Mononuclear cell (primary cell): ENCODE measurements around the gene AMOTL1. TPM values are rescaled to one million over a fixed set of nuclear protein-coding genes. Genes with fewer than 3 reads are reported as not detected.

Source experiments
- H3K27me3 ChIP-seq: 2 replicates; pipeline ENCODE4 v1.6.0; 2011; ENCODE audit warnings: low read length, control low read depth; ENCODE audit not compliant: insufficient read depth
- H3K4me1 ChIP-seq: 2 replicates; pipeline ENCODE4 v1.5.1; 2011; ENCODE audit warnings: mild to moderate bottlenecking, low read length, control low read depth; ENCODE audit not compliant: insufficient read depth
- H3K4me3 ChIP-seq: 2 replicates; pipeline ENCODE4 v1.5.1; 2011; ENCODE audit warnings: mild to moderate bottlenecking, low read length, moderate library complexity
- H3K9me3 ChIP-seq: 2 replicates; pipeline ENCODE4 v1.5.1; 2011; ENCODE audit warnings: low read depth, mild to moderate bottlenecking, control low read depth, low read length
- total RNA-seq: library from RNA; depleted of rRNA; stranded (reverse); fragments of >200 nt; gene quantifications from one replicate; pipeline ENCODE4 v1.2.3, GENCODE V29; 2012

Gene AMOTL1
- total RNA-seq, 1 donor = 0.94 TPM

DNA sequence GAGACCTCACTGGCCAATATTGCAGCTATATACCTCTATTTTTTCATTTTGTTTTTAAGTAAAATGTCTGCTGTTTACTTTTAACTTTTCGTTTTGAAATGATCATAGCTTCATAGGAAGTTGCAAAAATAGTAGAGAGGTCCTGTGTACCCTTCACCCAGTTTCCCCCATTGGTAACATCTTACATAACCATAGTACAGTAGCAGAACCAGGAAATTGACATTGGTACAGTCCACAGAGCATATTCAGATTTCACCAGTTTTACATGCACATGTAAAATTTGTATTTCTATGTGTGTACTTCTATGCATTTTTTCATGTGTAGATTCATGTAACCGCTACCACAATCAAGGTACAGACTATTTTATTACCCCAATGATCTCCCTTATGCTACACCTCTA, 3.8 kb downstream of the AMOTL1 start:
- no peak overlapping the region for H3K4me3 ChIP-seq
- H3K4me1 ChIP-seq = peaks cover 18% of the 10 kb centered on the region
- H3K27me3 ChIP-seq = no peaks in the 10 kb centered on the region
- no peaks in the 10 kb centered on the region for H3K9me3 ChIP-seq

DNA sequence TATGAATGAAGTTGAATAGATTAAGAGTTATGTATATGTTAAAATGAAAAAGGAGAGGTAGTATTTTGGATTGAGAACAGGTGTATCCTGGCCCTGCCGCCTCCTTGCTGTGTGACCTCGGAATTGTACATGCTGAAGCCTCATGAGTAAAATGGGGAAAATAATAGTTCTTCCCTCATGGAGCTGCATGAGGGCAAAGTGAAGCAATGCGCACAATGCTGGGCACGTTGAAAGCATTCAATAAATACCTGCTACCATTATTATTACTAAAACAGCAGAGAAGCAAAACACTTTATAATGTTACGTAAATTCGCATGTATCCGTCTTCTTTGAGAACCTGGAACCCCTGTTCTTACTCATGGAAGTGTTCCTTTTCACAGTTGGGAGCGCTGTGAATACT, 5.7 kb downstream of the AMOTL1 start:
- Histone ChIP-seq H3K4me3 (no peak overlapping the region), H3K4me1 (peaks cover 12% of the 10 kb centered on the region), H3K27me3 (no peaks in the 10 kb centered on the region), H3K9me3 (no peaks in the 10 kb centered on the region)

DNA sequence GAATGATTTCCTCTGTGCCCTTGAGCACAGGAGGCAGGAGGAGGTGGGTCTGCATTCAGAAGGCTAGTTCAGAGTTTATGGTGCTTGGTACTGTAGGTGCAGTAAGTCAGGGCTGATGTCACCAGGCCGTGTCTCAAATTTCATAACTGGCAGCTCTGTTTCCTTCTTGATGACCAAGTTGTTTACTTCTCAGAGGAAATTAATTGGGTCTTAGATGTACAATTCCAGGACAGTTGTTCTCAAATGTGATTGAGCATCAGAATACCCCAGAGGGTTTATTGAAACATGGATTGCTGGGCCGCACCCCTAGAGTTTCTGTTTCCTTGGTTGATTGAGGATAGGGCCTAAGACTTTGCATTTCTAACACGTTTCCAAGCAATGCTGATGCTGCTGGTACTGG, 6.2 kb downstream of the AMOTL1 start:
- Histone ChIP-seq H3K27me3 (no peaks in the 10 kb centered on the region), H3K4me1 (peaks cover 7% of the 10 kb centered on the region), H3K4me3 (no peak overlapping the region), H3K9me3 (no peaks in the 10 kb centered on the region)

DNA sequence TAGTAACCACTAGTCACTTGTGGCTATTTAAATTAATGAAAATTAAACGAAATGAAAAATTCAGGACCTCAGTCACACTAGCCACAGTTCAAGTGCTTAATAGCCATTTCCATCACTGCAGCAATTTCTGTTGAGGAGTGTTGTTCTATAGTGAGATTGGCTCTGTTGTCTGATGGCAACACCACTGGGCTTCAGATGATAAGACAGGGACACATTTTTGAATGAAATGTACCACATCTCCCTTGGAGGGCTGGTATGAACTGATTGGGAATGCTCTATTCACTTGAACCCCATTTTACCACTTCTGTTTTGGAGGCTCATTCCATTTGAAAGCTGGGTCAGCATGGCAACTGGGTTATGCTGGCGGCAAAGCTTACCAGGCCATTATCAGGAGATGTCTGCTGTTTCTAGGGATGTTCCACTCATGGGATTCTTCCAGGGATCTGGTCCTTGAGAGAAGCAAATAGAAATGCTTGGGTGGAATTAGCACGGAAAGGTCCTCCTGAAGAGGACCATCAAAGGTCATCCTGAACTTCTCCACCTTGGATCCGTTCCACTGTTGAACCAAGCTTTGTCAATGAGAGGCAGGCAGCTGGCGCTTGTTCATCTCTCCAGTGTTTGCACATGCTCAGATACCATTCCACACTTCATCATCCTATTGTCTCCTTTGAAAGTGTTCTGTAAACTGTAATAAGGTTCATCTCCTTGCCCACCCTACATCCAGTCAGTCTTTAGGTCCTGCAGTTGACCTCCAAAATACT, 7.6 kb downstream of the AMOTL1 start:
- H3K4me3 ChIP-seq = no peak overlapping the region
- H3K27me3 ChIP-seq = no peaks in the 10 kb centered on the region
- H3K9me3 ChIP-seq = no peaks in the 10 kb centered on the region
- no peaks in the 10 kb centered on the region for H3K4me1 ChIP-seq

DNA sequence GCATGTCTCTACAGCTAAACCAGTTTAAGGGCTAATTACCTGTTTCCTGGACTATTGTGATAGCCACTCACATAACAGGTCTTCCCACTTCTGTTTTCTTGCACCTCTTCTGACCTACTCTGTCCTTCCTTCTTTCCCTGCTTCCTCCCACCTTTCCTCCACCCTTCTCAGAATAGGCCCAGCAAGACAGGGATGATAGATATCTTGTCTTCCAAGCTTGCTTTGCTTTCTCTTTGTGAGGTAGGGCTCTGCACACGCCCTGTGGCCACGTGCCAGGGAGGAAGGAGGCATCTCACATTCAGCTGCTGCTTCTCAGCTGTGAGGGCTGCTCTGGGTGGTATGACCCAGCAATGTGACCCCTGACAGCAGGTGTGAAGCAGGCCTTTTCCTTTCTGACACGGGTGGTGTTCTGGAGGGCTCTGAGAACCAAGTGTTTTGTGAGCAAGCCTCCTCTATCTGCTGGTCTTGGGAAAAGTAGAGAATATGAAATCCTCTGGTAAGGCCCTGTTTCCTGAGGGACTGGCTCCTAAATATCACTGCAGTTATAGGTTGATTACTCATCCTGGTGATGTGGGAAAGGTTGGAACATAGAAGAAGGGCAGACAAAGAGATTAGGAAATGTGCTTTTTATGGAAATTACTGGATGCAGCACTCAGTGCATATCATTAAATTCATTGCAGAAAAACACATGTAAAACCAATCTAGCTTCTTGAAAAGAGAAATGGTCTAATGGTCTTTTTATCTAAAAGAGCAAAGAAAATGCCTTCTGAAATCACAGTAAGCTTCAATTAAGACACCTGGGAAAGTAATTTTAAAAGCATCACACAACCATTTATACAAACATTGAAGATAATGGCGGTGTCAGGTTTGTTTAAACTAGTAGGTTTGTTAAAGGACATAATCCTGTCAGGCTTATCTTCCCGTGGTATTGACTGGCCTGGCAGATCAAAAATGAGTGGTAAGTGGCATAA, 8.5 kb downstream of the AMOTL1 start:
- H3K4me1 ChIP-seq = peaks cover 3% of the 10 kb centered on the region
- H3K27me3 ChIP-seq = no peaks in the 10 kb centered on the region
- no peak overlapping the region for H3K4me3 ChIP-seq
- H3K9me3 ChIP-seq = no peaks in the 10 kb centered on the region

DNA sequence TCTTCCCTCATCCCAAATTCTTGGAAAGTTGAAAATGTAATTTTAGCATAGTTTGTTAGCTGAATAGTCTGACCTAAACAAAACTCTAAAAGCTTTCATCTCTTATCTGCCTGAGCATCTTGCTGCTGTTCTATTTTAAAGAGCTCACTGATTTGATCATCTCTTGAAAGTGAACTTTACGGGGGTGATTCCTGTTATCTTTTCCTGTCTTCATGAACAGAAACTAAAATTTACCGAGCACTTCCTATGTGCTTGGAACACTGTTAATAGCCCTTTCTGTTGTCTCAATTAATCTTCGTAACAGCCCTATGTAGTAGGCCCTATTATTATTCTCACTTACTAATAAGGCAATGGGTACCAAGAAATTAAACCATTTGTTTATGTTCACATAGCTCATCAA, 12.3 kb downstream of the AMOTL1 start:
- peaks cover 3% of the 10 kb centered on the region for H3K4me1 ChIP-seq
- no peak overlapping the region for H3K4me3 ChIP-seq
- H3K27me3 ChIP-seq = no peaks in the 10 kb centered on the region
- no peaks in the 10 kb centered on the region for H3K9me3 ChIP-seq

DNA sequence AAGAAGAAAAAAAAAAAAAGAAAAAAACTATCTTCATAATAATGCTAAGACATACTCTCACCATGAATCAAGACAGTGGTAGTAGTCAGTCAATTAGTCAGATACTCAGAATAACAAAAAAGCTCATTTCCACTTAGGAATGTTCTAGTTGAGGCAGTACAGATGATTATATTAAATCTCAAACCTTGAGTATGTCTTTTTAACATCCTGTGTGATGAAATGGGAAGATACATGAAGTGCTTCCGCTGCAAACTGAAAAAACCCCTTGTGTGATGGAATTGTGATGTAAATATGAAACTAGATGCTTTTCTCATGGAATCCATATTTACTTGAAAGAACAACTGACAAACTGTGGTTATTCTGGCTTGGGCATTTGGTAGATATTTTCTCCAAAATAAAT, 13.7 kb downstream of the AMOTL1 start:
- Histone ChIP-seq H3K27me3 (no peaks in the 10 kb centered on the region), H3K4me1 (peaks cover 3% of the 10 kb centered on the region), H3K4me3 (no peak overlapping the region), H3K9me3 (no peaks in the 10 kb centered on the region)

DNA sequence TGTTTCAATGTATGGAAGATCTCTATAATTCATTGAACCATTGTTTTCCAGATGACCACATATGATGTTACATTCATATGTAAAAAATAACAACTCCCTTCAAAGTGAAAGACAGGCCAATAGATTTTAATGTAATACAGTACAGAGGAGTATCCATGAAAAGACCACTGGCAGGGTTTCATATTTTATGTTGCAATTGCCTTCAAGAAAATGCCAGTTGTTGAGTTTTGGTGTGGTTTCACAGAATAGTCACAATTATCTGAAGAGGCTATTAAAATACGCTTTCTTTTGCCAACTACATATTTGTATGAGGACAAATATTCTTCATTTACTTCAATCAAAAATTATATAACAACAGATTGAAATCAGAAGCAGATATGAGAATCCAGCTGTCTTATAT, 14.3 kb downstream of the AMOTL1 start:
- Histone ChIP-seq H3K4me3 (no peak overlapping the region), H3K9me3 (no peaks in the 10 kb centered on the region), H3K27me3 (no peaks in the 10 kb centered on the region), H3K4me1 (peaks cover 3% of the 10 kb centered on the region)

DNA sequence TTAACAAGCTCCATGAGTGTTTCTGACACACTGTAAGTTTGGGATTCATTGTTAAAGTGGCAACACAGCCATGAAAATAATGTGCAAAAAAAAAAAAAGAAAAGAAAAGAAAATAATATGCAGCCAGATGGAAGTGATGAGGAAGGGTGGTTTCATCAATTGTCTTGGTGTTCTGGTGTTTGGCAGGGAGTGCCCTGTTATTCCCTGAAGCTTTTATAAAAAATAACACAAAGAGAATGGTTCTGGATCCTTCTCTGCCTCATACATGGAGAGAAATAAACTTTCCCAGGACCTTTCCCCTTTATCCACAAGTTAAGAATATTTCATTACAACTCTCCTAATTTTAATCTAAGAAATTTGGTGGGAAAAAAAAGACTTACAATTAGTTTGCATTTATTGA, 16.7 kb downstream of the AMOTL1 start:
- peaks cover 3% of the 10 kb centered on the region for H3K4me1 ChIP-seq
- H3K27me3 ChIP-seq = no peaks in the 10 kb centered on the region
- H3K9me3 ChIP-seq = no peaks in the 10 kb centered on the region
- no peak overlapping the region for H3K4me3 ChIP-seq

DNA sequence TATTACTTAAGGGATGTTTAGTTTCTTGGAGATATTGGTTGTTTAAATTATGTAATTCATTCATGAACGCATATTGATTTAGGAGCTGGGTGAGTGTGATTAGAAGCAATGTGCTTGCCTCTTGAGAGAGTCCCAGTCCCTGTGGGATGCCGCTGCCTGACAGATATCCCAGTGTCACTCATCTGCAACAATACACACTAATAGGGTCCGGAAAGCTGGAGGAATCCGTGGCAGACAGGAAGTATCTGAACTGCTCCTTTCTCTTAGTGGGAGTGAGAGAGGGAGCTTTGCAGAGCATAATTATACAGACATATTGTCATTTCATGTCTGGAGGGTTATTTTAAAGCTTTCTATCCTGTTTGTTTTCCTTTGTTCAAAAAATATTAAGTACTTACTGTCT, 17.4 kb downstream of the AMOTL1 start:
- Histone ChIP-seq H3K4me1 (peaks cover 3% of the 10 kb centered on the region), H3K4me3 (no peak overlapping the region), H3K9me3 (no peaks in the 10 kb centered on the region), H3K27me3 (no peaks in the 10 kb centered on the region)

DNA sequence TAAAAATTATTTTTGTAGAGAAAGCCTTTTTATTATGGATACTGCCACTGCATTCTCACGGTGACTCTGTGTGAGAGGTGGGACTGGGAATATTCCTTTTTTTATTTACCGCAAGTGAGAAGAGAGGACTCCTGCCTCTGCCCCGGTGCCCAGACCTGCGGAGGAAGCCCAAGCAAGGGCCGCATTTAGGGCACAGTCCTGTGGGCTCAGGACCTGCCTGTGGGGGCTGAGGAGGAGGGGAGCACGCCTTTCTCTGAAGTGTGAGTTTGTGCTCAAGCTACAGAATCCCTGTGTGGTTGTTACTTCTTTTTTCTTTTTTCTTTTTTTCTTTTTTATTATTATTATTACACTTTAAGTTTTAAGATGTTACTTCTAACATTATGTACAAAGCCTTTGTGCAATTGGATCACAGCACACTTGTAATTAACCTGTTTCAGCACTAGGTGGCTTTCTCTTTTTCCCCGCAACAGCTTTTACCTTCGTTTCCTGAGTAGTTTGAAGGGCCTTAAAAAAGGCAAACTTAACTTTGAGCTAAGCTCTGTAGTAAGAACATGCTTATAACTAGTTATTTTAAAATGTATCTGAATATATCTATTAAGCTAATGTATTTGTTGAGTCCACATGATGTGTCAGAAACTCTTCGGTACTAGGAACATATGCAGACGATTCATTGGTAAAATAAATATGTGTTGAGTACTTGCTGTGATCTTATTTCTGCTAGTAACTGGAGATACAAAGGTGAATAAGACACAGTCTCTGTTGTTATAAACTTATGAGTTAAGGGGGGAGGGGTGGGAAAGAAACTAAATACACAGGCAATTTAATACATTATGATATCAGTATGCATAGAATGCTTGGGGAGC, 18.3 kb downstream of the AMOTL1 start:
- H3K27me3 ChIP-seq = no peaks in the 10 kb centered on the region
- H3K4me1 ChIP-seq = no peaks in the 10 kb centered on the region
- H3K9me3 ChIP-seq = no peaks in the 10 kb centered on the region
- H3K4me3 ChIP-seq = no peak overlapping the region

DNA sequence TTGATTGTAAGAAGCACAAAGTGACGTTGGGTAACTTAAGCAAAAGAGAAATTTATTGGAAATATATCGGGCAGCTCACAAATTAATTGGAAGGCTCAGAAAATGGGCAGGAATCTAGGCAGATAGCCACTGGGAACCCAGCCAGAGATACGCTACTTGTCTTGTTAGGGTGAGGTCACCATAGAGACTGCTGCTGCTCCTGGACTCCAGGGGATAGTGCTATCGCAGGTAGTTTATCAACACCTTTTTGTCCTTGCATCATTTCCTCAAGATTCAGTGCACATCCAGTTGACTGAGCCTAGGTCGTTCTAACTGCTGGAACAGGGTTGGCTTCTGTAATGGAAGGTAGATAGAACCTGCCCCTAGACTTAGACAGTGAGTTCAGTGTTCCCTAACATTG, 19.6 kb downstream of the AMOTL1 start:
- no peak overlapping the region for H3K4me3 ChIP-seq
- no peaks in the 10 kb centered on the region for H3K27me3 ChIP-seq

DNA sequence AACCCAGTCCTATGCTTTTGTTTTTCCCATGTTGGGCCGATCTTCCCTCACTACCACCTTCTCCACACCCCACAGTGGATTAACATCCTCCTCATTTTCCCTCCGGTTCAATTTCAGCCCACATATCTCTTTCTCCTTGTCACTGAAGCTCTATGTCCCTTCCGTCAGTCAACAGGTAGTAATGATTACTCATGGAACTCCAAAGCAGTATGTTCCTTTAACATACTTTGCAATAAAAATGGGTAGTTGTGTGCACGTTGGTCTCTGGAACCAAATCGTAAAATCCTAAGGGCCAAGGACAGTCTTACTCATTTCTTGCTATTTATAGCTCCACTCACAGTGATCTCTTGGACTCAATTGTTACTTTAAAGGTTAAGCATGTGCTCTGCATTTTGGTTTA, 20.2 kb downstream of the AMOTL1 start:
- Histone ChIP-seq H3K4me3 (no peak overlapping the region), H3K27me3 (no peaks in the 10 kb centered on the region), H3K9me3 (no peaks in the 10 kb centered on the region), H3K4me1 (no peaks in the 10 kb centered on the region)

More for the DNA sequence above, 19.6 kb downstream of the AMOTL1 start:
- Histone ChIP-seq H3K9me3 (no peaks in the 10 kb centered on the region), H3K4me1 (no peaks in the 10 kb centered on the region)

DNA sequence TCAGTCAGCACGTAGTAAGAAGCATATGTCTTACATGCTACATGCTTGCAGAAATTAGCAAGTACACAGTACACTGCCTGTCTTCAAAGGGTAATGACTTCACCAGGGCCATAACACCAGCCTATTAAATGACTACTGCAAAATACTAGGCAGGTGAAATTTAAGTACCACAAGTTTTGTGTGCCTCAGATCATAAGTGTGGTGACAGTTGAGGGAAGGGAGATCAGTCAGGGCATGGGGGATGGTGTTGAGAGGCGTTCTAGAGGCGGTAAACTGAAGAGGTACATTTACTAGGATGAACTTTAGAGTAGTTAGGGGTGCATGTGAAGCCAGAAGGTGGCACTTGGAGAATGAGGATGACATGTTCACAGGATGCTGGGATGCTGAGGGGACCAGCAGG, 22.0 kb downstream of the AMOTL1 start:
- Histone ChIP-seq H3K9me3 (no peaks in the 10 kb centered on the region), H3K4me3 (no peak overlapping the region), H3K4me1 (peaks cover 8% of the 10 kb centered on the region), H3K27me3 (no peaks in the 10 kb centered on the region)
